HG02943 (cell line): ENCODE results near the gene IL18RAP.

Source experiments
- ATAC-seq: cut with Tn5 transposase; IDR thresholded peaks from one replicate; pipeline ENCODE4 v1.9.1; 2021; ENCODE audit warnings: mild to moderate bottlenecking, low read depth, moderate library complexity; ENCODE audit not compliant: unreplicated experiment

Gene IL18RAP

GRCh38 chr2:102421890-102422759, 835 bp upstream of the IL18RAP start:
- no peak for ATAC-seq

- no peak for ATAC-seq
Observed at GRCh38 chr2:102423368-102423767, 408 bp downstream of the IL18RAP start.

GRCh38 chr2:102424754-102425153, 1.8 kb downstream of the IL18RAP start:
- no peak for ATAC-seq

- ATAC-seq = no peak
Observed at GRCh38 chr2:102425441-102426132, 2.6 kb downstream of the IL18RAP start.

GRCh38 chr2:102427249-102427648, 4.3 kb downstream of the IL18RAP start:
- no peak for ATAC-seq

GRCh38 chr2:102428573-102428972, 5.6 kb downstream of the IL18RAP start:
- ATAC-seq = no peak

- no peak for ATAC-seq
Observed at GRCh38 chr2:102432386-102432785, 9.4 kb downstream of the IL18RAP start.

GRCh38 chr2:102433973-102434654, 11.2 kb downstream of the IL18RAP start:
- ATAC-seq = no peak

- no peak for ATAC-seq
Observed at GRCh38 chr2:102434655-102435381, 11.9 kb downstream of the IL18RAP start.

- ATAC-seq = no peak
Observed at GRCh38 chr2:102435741-102436140, 12.8 kb downstream of the IL18RAP start.

- ATAC-seq = no peak
Observed at GRCh38 chr2:102436323-102436722, 13.4 kb downstream of the IL18RAP start.

- no peak for ATAC-seq
Observed at GRCh38 chr2:102437122-102437521, 14.2 kb downstream of the IL18RAP start.

- ATAC-seq = no peak
Observed at GRCh38 chr2:102438111-102438510, 15.2 kb downstream of the IL18RAP start.

GRCh38 chr2:102438578-102438977, 15.6 kb downstream of the IL18RAP start:
- ATAC-seq = no peak

GRCh38 chr2:102439065-102439695, 16.2 kb downstream of the IL18RAP start:
- no peak for ATAC-seq

- ATAC-seq = no peak
Observed at GRCh38 chr2:102442967-102443828, 20.2 kb downstream of the IL18RAP start.

- ATAC-seq = no peak
Observed at GRCh38 chr2:102444233-102444632, 21.3 kb downstream of the IL18RAP start.

- no peak for ATAC-seq
Observed at GRCh38 chr2:102446936-102447335, 24.0 kb downstream of the IL18RAP start.

GRCh38 chr2:102449370-102449974, 26.5 kb downstream of the IL18RAP start:
- no peak for ATAC-seq
